Chondrocyte (in vitro differentiated cells): ENCODE measurements around the gene RAB40AL. TPM values are rescaled to one million over a fixed set of nuclear protein-coding genes. Genes with fewer than 3 reads are reported as not detected.
"Not testable (repeated sequence)": the region's sequence is repeated elsewhere in the genome, so short reads cannot be mapped to it uniquely, and the experiment has no call there.

Source experiments
- DNase-seq: peaks from one replicate; pipeline ENCODE4 v3.0.0; 2021; ENCODE audit warnings: mixed read lengths, low spot score
- H3K27ac Mint-ChIP-seq: one replicate; pipeline ENCODE4 v1.8.0; 2021; ENCODE audit warnings: mild to moderate bottlenecking, moderate library complexity, mixed read lengths; ENCODE audit not compliant: unreplicated experiment
- H3K27me3 Mint-ChIP-seq: 2 replicates; pipeline ENCODE4 v1.8.0; 2021; ENCODE audit warnings: low read depth, mixed read lengths
- H3K36me3 Mint-ChIP-seq: 2 replicates; pipeline ENCODE4 v1.8.0; 2021; ENCODE audit warnings: low read depth, mixed read lengths
- H3K4me1 Mint-ChIP-seq: 2 replicates; pipeline ENCODE4 v1.8.0; 2021; ENCODE audit warnings: low read depth, mild to moderate bottlenecking, mixed read lengths
- H3K4me3 Mint-ChIP-seq: one replicate; pipeline ENCODE4 v1.8.0; 2021; ENCODE audit warnings: mild to moderate bottlenecking, moderate library complexity, mixed read lengths; ENCODE audit not compliant: unreplicated experiment
- H3K9me3 Mint-ChIP-seq: 2 replicates; pipeline ENCODE4 v1.8.0; 2021; ENCODE audit warnings: low read depth, mixed read lengths
- CTCF ChIP-seq: fragments of 200-600 bp; sonication (generic); IDR thresholded peaks from 2 replicates; pipeline ENCODE4 v1.5.0; 2021; ENCODE audit warnings: antibody characterized with exemption, mild to moderate bottlenecking, moderate library complexity
- total RNA-seq: library from RNA; stranded (reverse); gene quantifications from 3 replicates; pipeline ENCODE4 v1.2.1, GENCODE V29; 2021

RAB40AL gene
- total RNA-seq, 1 donor from 2014 or later = 0.70 TPM

- no peak for DNase-seq
- Mint-ChIP-seq H3K27me3 (no peaks in the 10 kb centered on the region), H3K4me1 (peaks cover 26% of the 10 kb centered on the region), H3K9me3 (no peaks in the 10 kb centered on the region), H3K27ac (peak overlapping the region; percentile 76), H3K36me3 (no peaks in the 10 kb centered on the region), H3K4me3 (no peak overlapping the region)
- no peak for TF ChIP-seq CTCF
Observed at GRCh38 chrX:102959471-102959870, 22.4 kb downstream of the RAB40AL start.

GRCh38 chrX:102963955-102964354 lies 26.9 kb downstream of the RAB40AL start:
- no peak for DNase-seq
- Mint-ChIP-seq H3K27me3 (no peaks in the 10 kb centered on the region), H3K27ac (no peak overlapping the region), H3K4me3 (no peak overlapping the region), H3K36me3 (peaks cover 6% of the 10 kb centered on the region), H3K9me3 (peaks cover 9% of the 10 kb centered on the region), H3K4me1 (peaks cover 11% of the 10 kb centered on the region)
- no peak for TF ChIP-seq CTCF

- H3K4me3 Mint-ChIP-seq = no peak overlapping the region
- no peak overlapping the region for H3K27ac Mint-ChIP-seq
- DNase-seq = no peak
- peaks cover 1% of the 10 kb centered on the region for H3K4me1 Mint-ChIP-seq
- no peak for TF ChIP-seq CTCF
- peaks cover 6% of the 10 kb centered on the region for H3K36me3 Mint-ChIP-seq
- no peaks in the 10 kb centered on the region for H3K27me3 Mint-ChIP-seq
- peaks cover 18% of the 10 kb centered on the region for H3K9me3 Mint-ChIP-seq
Observed at GRCh38 chrX:102964940-102965339, 27.9 kb downstream of the RAB40AL start.

GRCh38 chrX:102966701-102967100 lies 29.6 kb downstream of the RAB40AL start:
- Mint-ChIP-seq H3K4me3 (no peak overlapping the region), H3K36me3 (peaks cover 7% of the 10 kb centered on the region), H3K27ac (no peak overlapping the region), H3K4me1 (no peaks in the 10 kb centered on the region), H3K27me3 (no peaks in the 10 kb centered on the region), H3K9me3 (peaks cover 35% of the 10 kb centered on the region)
- no peak for TF ChIP-seq CTCF
- no peak for DNase-seq

- Mint-ChIP-seq H3K36me3 (peaks cover 7% of the 10 kb centered on the region), H3K4me1 (no peaks in the 10 kb centered on the region), H3K27ac (no peak overlapping the region), H3K4me3 (no peak overlapping the region), H3K9me3 (peaks cover 46% of the 10 kb centered on the region), H3K27me3 (no peaks in the 10 kb centered on the region)
- no peak for TF ChIP-seq CTCF
- no peak for DNase-seq
Observed at GRCh38 chrX:102968216-102968615, 31.1 kb downstream of the RAB40AL start.

- peaks cover 54% of the 10 kb centered on the region for H3K9me3 Mint-ChIP-seq
- not testable (repeated sequence) for DNase-seq, H3K36me3 Mint-ChIP-seq, H3K4me1 Mint-ChIP-seq, H3K27me3 Mint-ChIP-seq, H3K27ac Mint-ChIP-seq, H3K4me3 Mint-ChIP-seq
Observed at GRCh38 chrX:102971536-102971935, 34.5 kb downstream of the RAB40AL start.
